HepG2 (cell line): ENCODE measurements around the gene FSCN2. TPM values are rescaled to one million over a fixed set of nuclear protein-coding genes. Genes with fewer than 3 reads are reported as not detected.
A peak's percentile ranks its signal among the peaks of the same experiment; 100 is the strongest.

Experiments
- CBX5 ChIP-seq: sonication (generic); formaldehyde crosslinking; IDR thresholded peaks from 2 replicates; pipeline ENCODE4 v1.4.0; 2020; ENCODE audit warnings: missing genetic modification reagents, borderline replicate concordance
- EED ChIP-seq: sonication (generic); formaldehyde crosslinking; IDR thresholded peaks from 2 replicates; pipeline ENCODE4 v1.5.0; 2020; ENCODE audit warnings: mild to moderate bottlenecking, missing genetic modification reagents
- GATAD1 ChIP-seq: IDR thresholded peaks from 2 replicates; pipeline ENCODE4 v1.6.1; 2016; ENCODE audit warnings: missing genetic modification reagents, missing compliant biosample characterization
- GATAD2A ChIP-seq: IDR thresholded peaks from 2 replicates; pipeline ENCODE4 v1.6.1; 2016
- HDAC1 ChIP-seq: sonication (generic); formaldehyde crosslinking; IDR thresholded peaks from 2 replicates; pipeline ENCODE4 v1.5.1; 2020; ENCODE audit warnings: mild to moderate bottlenecking, missing genetic modification reagents
- HNF1B ChIP-seq: sonication (generic); formaldehyde crosslinking; IDR thresholded peaks from 2 replicates; pipeline ENCODE4 v1.5.1; 2020; ENCODE audit warnings: mild to moderate bottlenecking, moderate library complexity, missing genetic modification reagents
- LCORL ChIP-seq, 2 experiments: fragments of 450-650 bp in 1 of 2; sonication (generic) in 1 of 2; formaldehyde crosslinking in 1 of 2; IDR thresholded peaks; 2 replicates each; pipeline versions ENCODE4 v1.5.0 to v1.6.1; 2017 to 2020; ENCODE audit warnings: antibody characterized with exemption in 1 of 2, missing genetic modification reagents in 1 of 2
- LRRFIP1 ChIP-seq: sonication (generic); formaldehyde crosslinking; conservative IDR thresholded peaks from 2 replicates; pipeline ENCODE4 v1.4.0; 2020; ENCODE audit warnings: missing genetic modification reagents
- POGZ ChIP-seq: sonication (generic); formaldehyde crosslinking; IDR thresholded peaks from 2 replicates; pipeline ENCODE4 v1.4.0; 2020; ENCODE audit warnings: mild to moderate bottlenecking, missing genetic modification reagents
- RARA ChIP-seq: IDR thresholded peaks from 2 replicates; pipeline ENCODE4 v1.6.1; 2016; ENCODE audit warnings: missing genetic modification reagents, missing compliant biosample characterization
- SAP130 ChIP-seq: IDR thresholded peaks from 2 replicates; pipeline ENCODE4 v1.6.1; 2016; ENCODE audit warnings: low read depth
- SP140L ChIP-seq: sonication (generic); formaldehyde crosslinking; IDR thresholded peaks from 2 replicates; pipeline ENCODE4 v1.4.0; 2020; ENCODE audit warnings: missing genetic modification reagents, borderline replicate concordance
- TIGD3 ChIP-seq: sonication (generic); formaldehyde crosslinking; IDR thresholded peaks from 2 replicates; pipeline ENCODE4 v1.5.1; 2020; ENCODE audit warnings: mild to moderate bottlenecking, missing genetic modification reagents, borderline replicate concordance
- TMF1 ChIP-seq: sonication (generic); formaldehyde crosslinking; IDR thresholded peaks from 2 replicates; pipeline ENCODE4 v1.8.1; 2022; ENCODE audit warnings: low read depth, missing genetic modification reagents
- WIZ ChIP-seq: sonication (generic); formaldehyde crosslinking; IDR thresholded peaks from 2 replicates; pipeline ENCODE4 v1.5.1; 2020; ENCODE audit warnings: mild to moderate bottlenecking, missing genetic modification reagents
- ZBTB7B ChIP-seq: sonication (generic); formaldehyde crosslinking; IDR thresholded peaks from 2 replicates; pipeline ENCODE4 v1.4.0; 2020; ENCODE audit warnings: missing genetic modification reagents
- ZFP91 ChIP-seq: sonication (generic); formaldehyde crosslinking; IDR thresholded peaks from 2 replicates; pipeline ENCODE4 v1.9.0; 2022; ENCODE audit warnings: missing genetic modification reagents, mild to moderate bottlenecking, borderline replicate concordance
- ZNF343 ChIP-seq: sonication (generic); formaldehyde crosslinking; IDR thresholded peaks from 2 replicates; pipeline ENCODE4 v1.4.0; 2020; ENCODE audit warnings: mild to moderate bottlenecking, missing genetic modification reagents
- ZNF564 ChIP-seq: sonication (generic); formaldehyde crosslinking; IDR thresholded peaks from 2 replicates; pipeline ENCODE4 v1.8.1; 2023; ENCODE audit warnings: mild to moderate bottlenecking, missing genetic modification reagents
- ZNF660 ChIP-seq: sonication (generic); formaldehyde crosslinking; IDR thresholded peaks from 2 replicates; pipeline ENCODE4 v1.5.1; 2020; ENCODE audit warnings: mild to moderate bottlenecking, low read depth, missing genetic modification reagents, borderline replicate concordance
- ZNF747 ChIP-seq: sonication (generic); formaldehyde crosslinking; IDR thresholded peaks from 2 replicates; pipeline ENCODE4 v1.8.1; 2023; ENCODE audit warnings: missing genetic modification reagents, mild to moderate bottlenecking, borderline replicate concordance
- ZNF75D ChIP-seq: sonication (generic); formaldehyde crosslinking; IDR thresholded peaks from 2 replicates; pipeline ENCODE4 v1.8.1; 2023; ENCODE audit warnings: missing genetic modification reagents, mild to moderate bottlenecking, borderline replicate concordance
- ZSCAN29 ChIP-seq: sonication (generic); formaldehyde crosslinking; conservative IDR thresholded peaks from 2 replicates; pipeline ENCODE4 v1.4.0; 2020; ENCODE audit warnings: mild to moderate bottlenecking, missing genetic modification reagents
- polyA plus RNA-seq, 8 experiments: library from polyadenylated mRNA; depleted of rRNA in 3 of 8; stranded (reverse) in 7 of 8; unstranded in 1 of 8; fragments of >200 nt; fragmentation: Illumina TruSeq in 4 of 8; extraction: Trizol in 4 of 8; gene quantifications; 2 replicates each; pipeline versions ENCODE4 v1.2.1 to v1.2.3, GENCODE V29; 2011 to 2016; ENCODE audit warnings: low read depth in 4 of 8, missing spikeins in 1 of 8, mixed read lengths in 1 of 8; ENCODE audit not compliant: insufficient read depth in 1 of 8
- total RNA-seq, 5 experiments: library from RNA; depleted of rRNA; stranded (reverse); fragments of >200 nt; fragmentation: Illumina TruSeq; extraction: Trizol; gene quantifications; 2 replicates each; pipeline ENCODE4 v1.2.3, GENCODE V29; 2016; ENCODE audit warnings: low read depth in 1 of 5

Gene FSCN2
- total and polyA plus RNA-seq, 2 of the 13 experiments (the other 11 are each of a cell fraction or from before 2014, with no cell fraction given): 0.09 TPM; not detected in 1

- peak; percentile 24; the same call in 1 of the 2 replicates for TF ChIP-seq ZFP91 (CRISPR knock-in tag)
- TF ChIP-seq ZNF660: no peak
- 0 out of 2 replicates have a peak, but pooled peaks have one; percentile 5 for TF ChIP-seq POGZ (CRISPR knock-in tag)
- no peak for TF ChIP-seq WIZ (CRISPR knock-in tag)
- TF ChIP-seq ZNF75D (CRISPR knock-in tag): no peak
- peak; percentile 29; the same call in 1 of the 2 replicates for TF ChIP-seq CBX5 (CRISPR knock-in tag)
- TF ChIP-seq SP140L (CRISPR knock-in tag): no peak
- 0 out of 2 replicates have a peak, but pooled peaks have one; percentile 39 for TF ChIP-seq ZNF747
- no peak for TF ChIP-seq LCORL (IDR thresholded peaks at IDR 0.05)
- TF ChIP-seq LCORL (CRISPR knock-in tag; IDR thresholded peaks at IDR 0.05): peak; percentile 84
- peak; percentile 59 for TF ChIP-seq ZSCAN29
- 0 out of 2 replicates have a peak, but pooled peaks have one; percentile 46 for TF ChIP-seq HNF1B (CRISPR knock-in tag)
- TF ChIP-seq GATAD1 (CRISPR knock-in tag): peak; percentile 26; the same call in 1 of the 2 replicates
- TF ChIP-seq GATAD2A: peak; percentile 54
- peak; percentile 51; the same call in 1 of the 2 replicates for TF ChIP-seq EED (CRISPR knock-in tag)
- TF ChIP-seq ZNF564 (CRISPR knock-in tag): no peak
- TF ChIP-seq LRRFIP1 (CRISPR knock-in tag): no peak
- 0 out of 2 replicates have a peak, but pooled peaks have one; percentile 18 for TF ChIP-seq RARA (CRISPR knock-in tag)
- TF ChIP-seq ZNF343 (CRISPR knock-in tag): peak; percentile 94
- peak; percentile 62; the same call in 1 of the 2 replicates for TF ChIP-seq ZBTB7B (CRISPR knock-in tag)
- no peak for TF ChIP-seq TIGD3 (CRISPR knock-in tag)
- TF ChIP-seq TMF1 (CRISPR knock-in tag): peak; percentile 64; the same call in 1 of the 2 replicates
- TF ChIP-seq SAP130 (CRISPR knock-in tag): peak; percentile 81
- TF ChIP-seq HDAC1: peak; percentile 75
Measured at GRCh38 chr17:81519284-81520020, 8.7 kb upstream of the FSCN2 start (continued).
